Measurements from ENCODE around the gene DIP2A.
A peak's percentile ranks its signal among the peaks of the same experiment; 100 is the strongest.

The DIP2A gene

GRCh38 chr21:46458315-46459023 is at the start of gene DIP2A:
TSS of gene DIP2A (plus strand) at chr21:46458891. CDS start at chr21:46459132, 241 bp downstream.
- peak; percentile 96 for DNase-seq (ENCODE audit: low read depth)

DNA sequence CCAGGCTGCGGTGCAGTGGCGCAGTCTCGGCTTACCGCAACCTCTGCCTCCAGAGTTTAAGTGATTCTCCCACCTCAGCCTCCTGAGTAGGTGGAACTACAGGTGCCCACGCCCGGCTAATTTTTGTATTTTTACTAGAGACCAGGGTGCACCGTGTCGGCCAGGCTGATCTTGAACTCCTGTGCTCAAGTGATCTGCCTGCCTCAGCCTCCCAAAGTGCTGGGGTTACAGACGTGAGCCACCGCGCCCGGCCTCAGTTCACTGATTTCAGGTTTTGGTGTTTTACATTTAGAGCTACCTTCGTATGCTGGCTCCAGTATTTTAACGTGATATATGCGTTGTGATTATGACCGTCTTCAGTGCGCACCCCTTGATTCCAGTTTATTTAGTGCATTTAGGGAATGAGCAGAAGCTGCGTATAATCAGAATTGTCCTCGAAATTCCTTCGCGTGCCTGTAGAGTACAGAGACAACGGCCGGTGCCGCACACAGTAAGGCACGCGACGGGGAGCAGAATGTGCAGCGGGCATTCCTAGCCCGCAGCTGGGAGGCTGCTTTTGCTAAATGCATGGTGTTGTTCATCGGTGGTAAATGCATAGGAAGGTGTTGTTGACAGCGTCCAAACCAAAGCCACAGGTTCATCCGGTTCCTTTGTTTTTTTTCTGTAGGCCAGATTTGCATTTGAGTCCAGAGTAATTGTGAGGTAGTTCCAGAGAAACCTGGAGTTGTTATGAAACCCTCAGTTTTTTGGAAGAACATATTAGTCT is 48.9 kb upstream of the DIP2A start:
- no peak for DNase-seq (ENCODE audit: low read depth)

GRCh38 chr21:46410516-46410915 is 48.2 kb upstream of the DIP2A start:
- no peak for DNase-seq (ENCODE audit: low read depth)

- no peak for DNase-seq (ENCODE audit: low read depth)
These were observed 47.5 kb upstream of the DIP2A start for GRCh38 chr21:46411236-46411635.

DNA sequence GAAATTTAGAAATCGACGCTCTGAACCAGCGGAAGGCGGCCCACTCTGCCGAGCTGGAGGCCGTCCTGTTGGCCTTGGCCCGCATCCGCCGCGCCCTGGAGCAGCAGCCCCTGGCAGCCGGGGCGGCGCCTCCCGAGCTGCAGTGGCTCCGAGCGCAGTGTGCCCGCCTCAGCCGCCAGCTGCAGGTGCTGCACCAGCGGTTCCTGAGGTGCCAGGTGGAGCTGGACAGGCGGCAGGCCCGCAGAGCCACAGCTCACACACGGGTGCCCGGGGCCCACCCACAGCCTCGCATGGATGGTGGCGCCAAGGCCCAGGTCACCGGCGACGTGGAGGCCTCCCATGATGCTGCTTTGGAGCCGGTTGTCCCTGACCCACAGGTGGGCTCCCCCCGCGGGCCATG is 47.0 kb upstream of the DIP2A start:
- DNase-seq (ENCODE audit: low read depth) = no peak

DNA sequence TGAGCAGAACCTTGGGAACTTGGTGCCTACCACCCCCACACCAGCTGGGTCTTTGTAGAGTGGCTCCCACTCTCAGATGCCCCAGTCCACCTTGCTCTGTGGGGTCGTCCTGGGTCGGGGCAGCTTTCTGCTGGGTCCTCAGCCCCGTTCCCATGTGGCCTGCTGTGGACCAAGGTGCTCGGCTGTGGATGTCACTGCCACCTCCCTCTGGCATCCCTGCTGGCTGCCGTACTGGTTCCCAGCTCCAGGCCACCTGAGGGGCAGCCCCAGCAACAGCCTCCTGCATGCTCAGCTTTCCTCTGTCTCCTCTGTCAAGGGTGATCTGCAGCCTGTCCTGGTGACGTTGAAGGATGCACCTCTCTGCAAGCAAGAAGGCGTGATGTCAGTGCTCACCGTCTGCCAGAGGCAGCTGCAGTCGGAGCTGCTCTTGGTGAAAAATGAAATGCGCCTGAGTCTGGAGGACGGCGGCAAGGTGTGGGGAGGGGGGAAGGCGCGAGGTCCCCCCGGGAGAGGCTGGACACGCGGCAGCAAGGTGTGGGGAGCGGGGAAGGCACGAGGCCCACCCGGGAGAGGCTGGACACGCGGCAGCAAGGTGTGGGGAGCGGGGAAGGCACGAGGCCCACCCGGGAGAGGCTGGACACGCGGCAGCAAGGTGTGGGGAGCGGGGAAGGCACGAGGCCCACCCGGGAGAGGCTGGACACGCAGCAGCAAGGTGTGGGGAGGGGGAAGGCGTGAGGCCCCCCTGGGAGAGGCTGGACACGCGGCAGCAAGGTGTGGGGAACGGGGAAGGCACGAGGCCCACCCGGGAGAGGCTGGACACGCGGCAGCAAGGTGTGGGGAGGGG is 45.9 kb upstream of the DIP2A start:
- DNase-seq (ENCODE audit: low read depth) = no peak

DNA sequence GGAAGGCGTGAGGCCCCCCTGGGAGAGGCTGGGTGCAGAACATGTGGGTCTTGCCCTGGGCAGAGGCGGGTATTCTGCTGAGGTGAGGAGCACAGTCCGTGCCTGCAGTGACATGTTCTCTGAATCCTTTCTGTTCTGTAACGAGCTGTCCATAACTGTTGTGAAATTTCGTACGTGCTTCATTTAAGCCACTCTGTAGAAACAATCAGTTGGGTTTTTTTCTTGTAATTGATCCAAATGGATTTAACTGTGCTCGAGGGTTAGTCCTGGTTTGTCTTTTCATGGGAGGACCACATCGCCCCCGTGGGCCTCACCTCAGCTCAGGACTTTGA is 45.4 kb upstream of the DIP2A start:
- DNase-seq (ENCODE audit: low read depth) = no peak

DNA sequence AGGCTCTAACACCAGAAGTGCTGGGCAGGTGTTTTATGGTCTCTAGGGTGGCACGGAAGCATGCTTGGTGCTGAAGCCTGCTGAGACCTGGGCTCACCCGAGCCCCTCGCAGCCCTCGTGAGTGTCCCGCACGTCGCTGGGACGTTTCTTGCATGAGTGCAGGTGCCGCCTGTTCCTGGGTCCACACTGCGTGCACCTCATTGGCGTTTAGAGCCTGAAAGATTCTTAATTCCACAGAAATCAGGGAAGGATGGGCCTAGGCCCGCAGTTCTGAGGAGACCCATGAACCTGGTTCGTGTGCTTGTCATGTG is 43.8 kb upstream of the DIP2A start:
- DNase-seq (ENCODE audit: low read depth) = no peak

GRCh38 chr21:46416551-46416950 is 42.1 kb upstream of the DIP2A start:
- no peak for DNase-seq (ENCODE audit: low read depth)

GRCh38 chr21:46418265-46418946 is 40.3 kb upstream of the DIP2A start:
- no peak for DNase-seq (ENCODE audit: low read depth)

GRCh38 chr21:46420241-46421190 is 38.2 kb upstream of the DIP2A start:
- DNase-seq (ENCODE audit: low read depth) = no peak

GRCh38 chr21:46421191-46421750 is 37.4 kb upstream of the DIP2A start:
- DNase-seq (ENCODE audit: low read depth) = no peak

GRCh38 chr21:46421756-46422555 is 36.7 kb upstream of the DIP2A start:
- DNase-seq (ENCODE audit: low read depth) = no peak

DNA sequence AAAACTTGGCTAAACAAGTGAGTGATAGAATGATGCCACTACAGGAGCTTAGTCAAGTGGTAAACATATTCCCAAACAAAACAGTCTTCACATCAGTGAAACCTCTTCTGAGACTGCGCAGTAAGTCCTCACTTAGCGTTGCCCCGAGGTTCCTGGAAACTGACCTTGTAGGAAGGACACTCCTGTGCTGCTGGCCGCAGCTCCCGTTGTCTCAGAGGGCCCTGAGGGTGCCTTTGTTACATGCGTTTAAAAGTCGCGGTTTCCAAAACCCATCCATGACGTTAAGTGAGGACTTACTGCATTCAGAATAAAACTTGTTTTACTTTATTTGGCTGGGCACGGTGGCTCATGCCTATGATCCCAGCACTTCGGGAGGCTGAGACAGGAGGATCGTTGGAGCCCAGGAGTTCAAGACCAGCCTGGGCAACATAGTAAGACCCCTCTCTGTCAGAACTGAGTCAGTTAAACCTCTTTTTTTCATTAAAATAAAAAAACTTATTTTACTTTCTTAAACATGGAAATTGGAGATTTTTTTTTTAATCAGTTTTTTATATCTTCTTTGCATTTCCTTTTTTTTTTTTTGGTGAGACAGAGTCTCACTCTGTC is 36.0 kb upstream of the DIP2A start:
- DNase-seq (ENCODE audit: low read depth) = no peak

DNA sequence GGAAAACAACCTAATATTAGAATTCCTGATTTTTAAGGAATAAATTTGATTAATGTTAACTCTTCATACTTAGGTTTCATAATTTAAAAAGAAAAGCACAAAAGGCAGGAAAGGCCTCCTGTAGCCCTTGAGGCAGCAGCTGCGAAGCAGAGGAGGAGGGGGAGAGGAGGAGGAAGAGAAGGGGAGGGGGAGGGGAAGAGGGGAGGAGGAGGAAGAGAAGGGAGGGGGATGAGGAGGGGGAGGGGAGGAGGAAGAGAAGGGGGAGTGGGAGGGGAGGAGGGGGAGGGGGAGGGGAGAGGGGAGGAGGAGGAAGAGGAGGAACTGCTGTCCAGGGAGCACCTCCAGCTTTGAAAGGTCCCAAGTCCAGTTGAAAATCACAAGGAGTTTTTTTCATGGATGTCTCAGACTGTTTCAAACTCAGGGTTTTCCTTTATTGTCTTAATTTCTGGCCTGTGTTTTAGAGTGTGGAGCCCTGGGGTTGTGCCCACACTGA is 35.1 kb upstream of the DIP2A start:
- no peak for DNase-seq (ENCODE audit: low read depth)

DNA sequence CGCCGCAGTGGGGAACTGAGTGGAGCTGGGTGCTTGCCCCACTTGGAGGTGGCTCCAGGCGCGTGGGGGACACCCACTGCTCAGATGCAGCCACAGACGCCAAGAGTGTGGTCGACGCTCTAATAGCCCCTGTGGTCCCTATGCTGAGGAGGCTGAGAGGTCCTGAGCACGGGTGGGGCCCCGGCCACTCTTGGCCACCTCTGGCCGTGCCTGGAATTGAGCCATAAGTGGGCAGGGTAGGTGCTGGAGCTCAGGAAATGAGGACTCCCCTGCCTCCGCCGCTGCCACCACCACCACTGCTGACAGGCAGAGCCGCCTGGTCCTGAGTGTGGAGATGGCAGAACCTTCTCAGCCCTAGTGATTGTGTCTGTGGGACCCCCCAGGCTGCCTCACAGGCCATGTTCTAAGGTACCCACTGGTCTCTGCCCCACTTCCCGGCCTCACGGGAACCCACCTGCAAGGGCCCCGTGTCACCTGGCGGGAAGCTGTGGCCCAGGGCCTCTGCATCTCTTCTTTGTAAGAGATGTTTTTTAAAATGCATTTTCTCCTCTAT is 34.6 kb upstream of the DIP2A start:
- DNase-seq (ENCODE audit: low read depth) = no peak

DNA sequence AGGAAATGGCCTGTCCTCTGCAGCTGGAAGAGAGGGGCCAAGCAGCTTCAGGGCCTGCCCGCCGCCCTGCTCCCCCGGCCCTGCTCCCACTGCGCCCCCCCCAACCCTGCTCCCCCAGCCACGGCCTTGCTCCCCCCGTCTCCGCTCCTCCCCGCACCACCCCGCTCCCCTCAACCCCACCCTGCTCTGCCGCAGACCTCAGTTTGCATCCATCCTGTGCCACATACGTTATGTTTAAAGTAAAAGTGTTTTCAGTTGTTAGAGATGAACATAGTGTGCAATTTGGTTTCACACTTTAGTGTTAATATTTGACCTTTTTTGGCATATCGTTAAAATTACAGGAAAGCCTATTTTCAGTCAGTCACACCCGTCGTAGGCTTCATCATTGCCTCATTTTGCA is 34.1 kb upstream of the DIP2A start:
- no peak for DNase-seq (ENCODE audit: low read depth)

- DNase-seq (ENCODE audit: low read depth) = no peak
These were observed 33.6 kb upstream of the DIP2A start for GRCh38 chr21:46425041-46425440.

DNA sequence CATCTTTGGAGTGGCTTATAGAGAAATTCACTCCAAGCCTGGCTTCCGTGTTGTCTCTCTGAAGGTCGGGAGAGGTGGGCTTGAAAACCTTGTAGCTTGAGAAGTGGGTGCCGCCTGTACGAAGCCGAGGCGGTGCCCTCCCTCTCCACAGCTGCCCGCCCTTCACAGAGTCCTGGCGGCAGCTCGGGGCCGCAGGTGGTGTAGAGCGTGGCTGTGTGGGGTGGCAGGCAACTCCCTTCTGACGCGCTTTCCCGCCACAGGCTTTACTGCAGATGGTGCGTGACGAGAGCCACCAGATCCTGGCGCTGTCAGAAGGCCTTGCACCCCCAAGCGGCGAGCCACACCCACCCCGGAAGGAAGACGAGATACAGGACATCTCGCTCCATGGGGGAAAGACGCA is 33.1 kb upstream of the DIP2A start:
- DNase-seq (ENCODE audit: low read depth) = no peak
